Hepatocyte (in vitro differentiated cells): ENCODE measurements around the gene JAG2. TPM values are rescaled to one million over a fixed set of nuclear protein-coding genes. Genes with fewer than 3 reads are reported as not detected.

Experiments used
- DNase-seq: peaks from one replicate; pipeline ENCODE4 v3.0.0-alpha.2; 2016; ENCODE audit warnings: low spot score
- H2AFZ ChIP-seq: fragments of 200-600 bp; sonication (generic); 2 replicates; pipeline ENCODE4 v1.6.0; 2016; ENCODE audit warnings: antibody characterized with exemption, mild to moderate bottlenecking
- H3K27ac ChIP-seq: fragments of 200-600 bp; sonication (generic); 2 replicates; pipeline ENCODE4 v1.5.1; 2016; ENCODE audit warnings: mild to moderate bottlenecking
- H3K27me3 ChIP-seq: fragments of 200-600 bp; sonication (generic); 2 replicates; pipeline ENCODE4 v1.6.1; 2016
- H3K36me3 ChIP-seq: fragments of 200-600 bp; sonication (generic); replicated peaks from 2 replicates; pipeline ENCODE4 v1.5.1; 2016; ENCODE audit warnings: low read depth; ENCODE audit not compliant: insufficient read depth
- H3K4me1 ChIP-seq: fragments of 200-600 bp; sonication (generic); 2 replicates; pipeline ENCODE4 v1.5.1; 2016; ENCODE audit warnings: mild to moderate bottlenecking, moderate library complexity; ENCODE audit not compliant: insufficient read depth
- H3K4me2 ChIP-seq: fragments of 200-600 bp; sonication (generic); 2 replicates; pipeline ENCODE4 v1.6.0; 2016
- H3K4me3 ChIP-seq: fragments of 200-600 bp; sonication (generic); 2 replicates; pipeline ENCODE4 v1.5.1; 2016; ENCODE audit warnings: mild to moderate bottlenecking
- H3K79me2 ChIP-seq: fragments of 200-600 bp; sonication (generic); 2 replicates; pipeline ENCODE4 v1.6.0; 2017; ENCODE audit warnings: mild to moderate bottlenecking
- H3K9me2 ChIP-seq: fragments of 200-600 bp; sonication (generic); replicated peaks from 2 replicates; pipeline ENCODE4 v1.6.0; 2017; ENCODE audit warnings: mild to moderate bottlenecking; ENCODE audit not compliant: insufficient read depth
- H3K9me3 ChIP-seq: fragments of 200-600 bp; sonication (generic); 2 replicates; pipeline ENCODE4 v1.5.1; 2016; ENCODE audit warnings: low read depth, mild to moderate bottlenecking
- H4K20me1 ChIP-seq: fragments of 200-600 bp; sonication (generic); 2 replicates; pipeline ENCODE4 v1.6.0; 2016; ENCODE audit warnings: mild to moderate bottlenecking; ENCODE audit not compliant: insufficient read depth, poor library complexity, severe bottlenecking
- EZH2 ChIP-seq: fragments of 200-600 bp; sonication (generic); IDR thresholded peaks from 2 replicates; pipeline ENCODE4 v1.6.1; 2016; ENCODE audit warnings: antibody characterized with exemption, mild to moderate bottlenecking, borderline replicate concordance
- EZH2phosphoT487 ChIP-seq: fragments of 200-600 bp; sonication (generic); IDR thresholded peaks from one replicate; pipeline ENCODE4 v1.6.1; 2018; ENCODE audit warnings: antibody characterized with exemption, mild to moderate bottlenecking, low read depth, moderate library complexity; ENCODE audit not compliant: unreplicated experiment, severe bottlenecking
- WGBS: methylation state at CpG from one replicate; pipeline ENCODE4 v1.1.6; 2016; ENCODE audit warnings: low lambda C conversion rate; ENCODE audit errors: missing lambda C conversion rate; 5-methylcytosine and 5-hydroxymethylcytosine counted together
- polyA plus RNA-seq: library from polyadenylated mRNA; unstranded; fragments of >200 nt; fragmentation: Nextera tagmentation; extraction: Ambion mirVana; gene quantifications from 2 replicates; pipeline ENCODE4 v1.2.1, GENCODE V29; 2016
- total RNA-seq: library from RNA; depleted of rRNA; stranded (reverse); fragments of >200 nt; gene quantifications from 2 replicates; pipeline ENCODE4 v1.2.3, GENCODE V29; 2014
- TF ChIP-seq, protein P1 (sequence below): fragments of 200-600 bp; sonication (generic); IDR thresholded peaks from 2 replicates; pipeline ENCODE4 v1.5.1; 2016; ENCODE audit warnings: antibody characterized with exemption, mild to moderate bottlenecking; ENCODE audit not compliant: poor library complexity

Gene JAG2
- total and polyA plus RNA-seq, 2 experiments from 2014 or later, result 4.1 to 6.1 TPM

DNA sequence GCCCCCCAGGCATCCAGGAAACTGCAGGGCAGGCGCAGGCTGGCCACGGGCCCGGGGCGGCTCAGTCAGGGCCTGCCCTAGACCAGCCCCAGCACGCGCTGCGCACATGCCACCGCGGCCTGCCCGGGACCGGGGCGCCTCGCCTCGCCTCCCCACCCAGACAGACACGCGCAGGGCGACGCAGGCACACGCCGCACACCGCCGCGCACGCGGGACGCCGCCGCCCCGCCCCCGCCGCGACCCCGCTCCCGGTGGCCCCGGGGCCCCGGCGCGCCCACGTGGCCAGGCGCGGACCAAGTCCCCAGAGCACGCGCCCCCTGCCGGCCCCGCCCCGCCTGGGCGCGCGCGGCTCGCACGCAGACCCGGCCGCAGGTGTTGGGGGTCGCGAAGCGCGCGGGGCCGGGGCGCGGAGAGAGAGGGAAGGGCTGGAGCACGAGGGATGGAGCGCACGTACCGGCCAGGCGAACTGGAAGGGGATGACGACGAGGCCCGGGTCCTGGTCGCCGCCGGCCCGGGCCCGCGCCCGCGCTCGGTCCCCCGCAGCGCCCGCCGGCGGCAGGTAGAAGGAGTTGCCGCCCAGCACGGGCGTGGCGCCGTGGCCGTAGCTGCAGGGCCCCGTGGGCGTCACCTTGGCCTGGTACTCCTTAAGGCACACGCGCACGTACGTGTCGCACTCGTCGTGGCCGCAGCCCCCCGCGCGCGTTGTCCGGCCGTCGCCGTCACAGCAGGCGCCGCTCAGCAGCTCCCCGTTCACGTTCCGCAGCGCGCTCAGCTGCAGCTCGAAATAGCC is 1.1 kb downstream of the JAG2 start:
- H3K79me2 ChIP-seq, result no peaks in the 10 kb centered on the region
- no peak overlapping the region for H2AFZ ChIP-seq
- H3K4me2 ChIP-seq, result peak overlapping the region; percentile 94
- no peak overlapping the region for H3K27ac ChIP-seq
- 13% methylated on average over 37 of the region's 116 CpGs for WGBS
- no peaks in the 10 kb centered on the region for H3K9me2 ChIP-seq
- no peaks in the 10 kb centered on the region for H3K36me3 ChIP-seq
- H3K4me3 ChIP-seq, result peak overlapping the region; percentile 36
- peak; percentile 48 for DNase-seq
- no peaks in the 10 kb centered on the region for H4K20me1 ChIP-seq
- H3K27me3 ChIP-seq, result peaks cover 21% of the 10 kb centered on the region
- TF ChIP-seq, protein P1, sequence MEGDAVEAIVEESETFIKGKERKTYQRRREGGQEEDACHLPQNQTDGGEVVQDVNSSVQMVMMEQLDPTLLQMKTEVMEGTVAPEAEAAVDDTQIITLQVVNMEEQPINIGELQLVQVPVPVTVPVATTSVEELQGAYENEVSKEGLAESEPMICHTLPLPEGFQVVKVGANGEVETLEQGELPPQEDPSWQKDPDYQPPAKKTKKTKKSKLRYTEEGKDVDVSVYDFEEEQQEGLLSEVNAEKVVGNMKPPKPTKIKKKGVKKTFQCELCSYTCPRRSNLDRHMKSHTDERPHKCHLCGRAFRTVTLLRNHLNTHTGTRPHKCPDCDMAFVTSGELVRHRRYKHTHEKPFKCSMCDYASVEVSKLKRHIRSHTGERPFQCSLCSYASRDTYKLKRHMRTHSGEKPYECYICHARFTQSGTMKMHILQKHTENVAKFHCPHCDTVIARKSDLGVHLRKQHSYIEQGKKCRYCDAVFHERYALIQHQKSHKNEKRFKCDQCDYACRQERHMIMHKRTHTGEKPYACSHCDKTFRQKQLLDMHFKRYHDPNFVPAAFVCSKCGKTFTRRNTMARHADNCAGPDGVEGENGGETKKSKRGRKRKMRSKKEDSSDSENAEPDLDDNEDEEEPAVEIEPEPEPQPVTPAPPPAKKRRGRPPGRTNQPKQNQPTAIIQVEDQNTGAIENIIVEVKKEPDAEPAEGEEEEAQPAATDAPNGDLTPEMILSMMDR, result peak; percentile 19
- no peak for TF ChIP-seq EZH2
- H3K9me3 ChIP-seq, result no peaks in the 10 kb centered on the region
- peaks cover 5% of the 10 kb centered on the region for H3K4me1 ChIP-seq

DNA sequence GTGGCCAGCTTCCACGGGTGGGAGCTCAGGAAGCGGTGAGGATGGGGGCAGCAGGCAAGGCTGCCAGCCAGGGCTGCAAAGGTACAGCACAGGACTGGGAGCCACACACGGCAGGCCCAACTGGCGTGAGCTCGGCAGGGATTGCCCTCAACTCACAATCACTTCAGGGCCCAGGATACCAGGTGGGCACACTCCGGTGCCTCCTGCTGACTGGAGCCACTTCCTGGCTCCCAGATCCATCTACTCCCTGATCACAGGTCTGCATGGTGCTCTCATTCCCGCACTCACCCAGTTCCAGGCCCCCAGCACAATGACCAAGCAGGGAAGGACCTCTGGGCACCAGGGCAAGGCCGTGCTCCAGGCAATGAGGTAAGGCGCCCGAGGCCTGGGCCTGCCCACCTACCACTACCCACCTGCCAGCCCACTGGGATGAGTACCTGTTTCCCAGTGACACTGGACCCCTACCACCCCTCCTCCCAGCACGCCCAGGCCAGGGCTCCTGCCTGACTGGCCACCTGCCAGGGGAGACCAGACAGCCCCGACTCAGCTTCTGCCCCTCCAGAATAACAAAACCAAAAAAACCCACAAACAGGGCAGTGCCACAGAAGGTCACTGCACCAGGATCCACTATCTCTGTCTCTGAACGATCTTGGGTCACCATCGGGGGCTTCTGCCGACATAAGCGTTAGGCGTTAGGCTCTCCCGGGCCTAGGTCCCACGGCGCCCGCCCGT is 1.8 kb downstream of the JAG2 start:
- 86% methylated on average over 22 of the region's 22 CpGs for WGBS
- H2AFZ ChIP-seq, result no peak overlapping the region
- peaks cover 5% of the 10 kb centered on the region for H3K4me1 ChIP-seq
- H3K9me3 ChIP-seq, result no peaks in the 10 kb centered on the region
- no peaks in the 10 kb centered on the region for H3K36me3 ChIP-seq
- peak overlapping the region; percentile 51 for H3K4me2 ChIP-seq
- DNase-seq, result no peak
- H3K27me3 ChIP-seq, result peaks cover 21% of the 10 kb centered on the region
- no peaks in the 10 kb centered on the region for H3K79me2 ChIP-seq
- no peaks in the 10 kb centered on the region for H4K20me1 ChIP-seq
- H3K27ac ChIP-seq, result no peak overlapping the region
- TF ChIP-seq, protein P1, result no peak
- no peak for TF ChIP-seq EZH2
- no peak for TF ChIP-seq EZH2phosphoT487
- no peak overlapping the region for H3K4me3 ChIP-seq
- H3K9me2 ChIP-seq, result no peaks in the 10 kb centered on the region

DNA sequence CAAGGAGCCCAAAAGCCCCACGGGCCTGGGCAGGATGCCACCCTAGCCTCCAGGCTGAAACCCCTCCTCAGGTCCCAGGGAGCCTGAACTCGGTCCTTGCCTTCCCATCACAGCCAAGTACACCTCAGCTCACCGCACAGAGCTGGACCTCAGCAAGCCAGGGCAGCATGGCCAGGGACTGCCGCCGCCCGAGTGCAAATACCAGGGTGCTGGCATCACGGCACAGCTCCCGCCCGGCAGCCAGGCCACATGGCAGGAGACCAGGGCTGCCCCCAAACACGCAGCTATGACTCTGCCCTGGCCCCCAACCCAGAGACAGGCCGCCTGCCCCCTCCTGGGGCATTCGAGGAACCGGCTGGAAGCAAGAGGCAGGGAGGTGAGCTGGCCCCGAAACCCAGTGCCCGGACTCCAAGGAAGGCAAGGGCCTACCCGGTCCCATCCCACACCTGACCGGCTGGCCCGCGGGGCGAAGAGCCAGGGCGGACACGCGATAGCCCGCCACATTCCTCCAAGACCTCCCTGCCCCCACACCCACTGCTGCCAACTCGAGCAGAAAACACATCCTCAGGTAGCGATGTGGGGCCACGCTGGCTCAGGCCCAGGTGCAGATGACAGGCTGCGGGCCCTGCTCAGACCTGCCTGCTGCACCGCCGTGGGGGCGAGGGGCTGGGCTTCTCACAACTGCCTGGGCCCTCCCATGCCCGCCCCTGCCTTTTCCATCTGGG is 2.7 kb downstream of the JAG2 start:
- TF ChIP-seq EZH2phosphoT487 (no peak), EZH2 (no peak)
- TF ChIP-seq, protein P1, result no peak
- H4K20me1 ChIP-seq, result no peaks in the 10 kb centered on the region
- WGBS, result 96% methylated on average over 30 of the region's 32 CpGs
- peaks cover 2% of the 10 kb centered on the region for H3K4me1 ChIP-seq
- H3K9me2 ChIP-seq, result no peaks in the 10 kb centered on the region
- no peak overlapping the region for H3K27ac ChIP-seq
- peaks cover 21% of the 10 kb centered on the region for H3K27me3 ChIP-seq
- no peak overlapping the region for H3K4me2 ChIP-seq
- no peak overlapping the region for H2AFZ ChIP-seq
- H3K9me3 ChIP-seq, result no peaks in the 10 kb centered on the region
- H3K79me2 ChIP-seq, result no peaks in the 10 kb centered on the region
- no peak for DNase-seq
- H3K36me3 ChIP-seq, result no peaks in the 10 kb centered on the region
- H3K4me3 ChIP-seq, result no peak overlapping the region
